ENCODE measurements around the gene UBE2H.

GRCh38 chr7:129845178-129845971 lies 107.4 kb downstream of the UBE2H start:
- TF ChIP-seq CTCF (tag by site-specific recombination; IDR thresholded peaks at IDR 0.05) (no peak), ZBTB11 (tag by site-specific recombination; conservative IDR thresholded peaks at IDR 0.05; ENCODE audit: low read depth) (no peak), ZNF121 (tag by site-specific recombination; IDR thresholded peaks at IDR 0.05) (no peak), ZBTB10 (tag by site-specific recombination; IDR thresholded peaks at IDR 0.05) (no peak), ZNF114 (tag by site-specific recombination; IDR thresholded peaks at IDR 0.05) (no peak), ZNF549 (tag by site-specific recombination; IDR thresholded peaks at IDR 0.05) (no peak), BCL11A (tag by site-specific recombination; IDR thresholded peaks at IDR 0.05; ENCODE audit: low read depth) (no peak), ZNF585B (tag by site-specific recombination; IDR thresholded peaks at IDR 0.05) (no peak)

Data from HEK293 (cell line).